NCI-H2196 (cell line): ENCODE results near the gene WEE1.
"Not testable (repeated sequence)": the region's sequence is repeated elsewhere in the genome, so short reads cannot be mapped to it uniquely, and the experiment has no call there.

ENCODE experiments used
- DNase-seq: peaks from one replicate; lab custom pipeline; 2025; ENCODE audit not compliant: unreplicated experiment; lab: John Stamatoyannopoulos, UW

WEE1 gene

DNA sequence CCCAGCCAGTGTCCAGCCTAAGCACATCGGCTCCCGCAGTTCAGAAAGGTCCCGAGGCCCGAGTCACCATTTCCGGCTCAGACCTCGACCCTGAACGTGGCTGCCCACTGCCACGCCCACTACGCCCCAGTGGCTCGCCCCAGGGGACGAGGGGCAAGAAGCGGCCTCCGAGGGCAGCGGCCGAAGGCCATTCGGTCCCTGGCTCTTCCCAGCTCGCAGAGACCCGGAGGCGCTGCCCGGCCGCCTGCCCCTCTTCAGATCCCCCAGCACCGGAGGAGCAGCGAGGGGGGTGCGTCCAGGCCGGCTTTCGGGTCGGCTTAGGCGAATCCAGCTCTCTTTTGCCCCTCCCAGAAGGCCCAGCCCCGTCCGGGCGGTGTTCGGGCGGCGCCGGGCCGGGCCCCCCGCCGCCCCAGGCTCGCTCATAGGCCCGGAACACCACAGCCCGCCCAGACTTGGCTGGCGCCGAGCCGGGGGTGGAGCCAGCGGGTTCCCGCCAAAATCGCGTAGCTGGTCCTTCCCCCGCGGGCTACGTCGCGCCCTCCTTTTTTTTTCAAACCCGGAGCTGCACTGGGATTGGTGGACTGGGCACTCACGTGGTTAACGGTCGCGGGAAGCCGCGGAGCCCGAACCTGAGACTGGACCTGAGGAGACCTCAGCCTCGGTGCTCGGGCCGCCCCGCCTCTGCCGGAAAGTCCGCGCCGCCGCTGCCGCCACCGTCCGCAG lies at the start of gene WEE1:
WEE1 (plus strand) TSS at position 619 of the 723 bp plus-strand sequence. CDS start 264 bp downstream, outside the sequence.
- peak; percentile 98 for DNase-seq

DNA sequence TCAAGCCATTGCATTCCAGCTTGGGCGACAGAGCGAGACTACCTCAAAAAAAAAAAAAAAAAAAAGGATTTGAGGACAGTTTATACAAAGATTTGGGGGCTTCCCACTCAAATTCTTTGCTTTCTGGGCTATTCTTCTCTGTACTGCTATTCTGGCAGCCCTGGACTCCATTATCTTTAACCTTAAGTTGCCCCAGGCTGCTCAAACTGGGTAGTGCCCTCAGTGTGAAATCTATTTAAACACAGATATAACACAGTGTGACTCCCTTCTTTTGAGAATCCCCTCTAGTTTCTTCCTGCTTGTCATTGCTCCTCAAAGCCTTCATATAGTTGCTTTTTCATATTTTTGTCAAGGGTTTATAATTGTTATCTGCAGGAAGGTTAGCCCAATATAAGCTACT lies 49.5 kb upstream of the WEE1 start:
- DNase-seq, result no peak

DNA sequence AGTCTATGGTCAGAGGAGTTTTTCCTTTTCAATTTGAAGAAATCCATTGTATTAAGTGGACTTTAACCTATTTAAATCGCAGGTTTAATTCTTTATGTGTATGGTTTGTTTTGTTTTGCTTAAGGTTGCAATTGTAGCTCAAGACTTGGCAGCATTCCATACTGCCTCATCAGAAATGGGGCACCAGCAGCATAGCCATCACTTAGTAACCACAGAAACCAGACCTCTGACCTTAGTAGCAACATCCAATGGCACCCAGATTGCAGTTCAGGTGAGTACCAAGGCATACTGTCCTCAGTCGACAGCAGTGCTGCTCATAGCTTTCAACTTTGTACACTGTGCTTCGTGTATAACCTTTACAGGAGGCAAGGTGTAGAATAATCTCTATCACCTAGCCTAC lies 48.4 kb upstream of the WEE1 start:
- no peak for DNase-seq

DNA sequence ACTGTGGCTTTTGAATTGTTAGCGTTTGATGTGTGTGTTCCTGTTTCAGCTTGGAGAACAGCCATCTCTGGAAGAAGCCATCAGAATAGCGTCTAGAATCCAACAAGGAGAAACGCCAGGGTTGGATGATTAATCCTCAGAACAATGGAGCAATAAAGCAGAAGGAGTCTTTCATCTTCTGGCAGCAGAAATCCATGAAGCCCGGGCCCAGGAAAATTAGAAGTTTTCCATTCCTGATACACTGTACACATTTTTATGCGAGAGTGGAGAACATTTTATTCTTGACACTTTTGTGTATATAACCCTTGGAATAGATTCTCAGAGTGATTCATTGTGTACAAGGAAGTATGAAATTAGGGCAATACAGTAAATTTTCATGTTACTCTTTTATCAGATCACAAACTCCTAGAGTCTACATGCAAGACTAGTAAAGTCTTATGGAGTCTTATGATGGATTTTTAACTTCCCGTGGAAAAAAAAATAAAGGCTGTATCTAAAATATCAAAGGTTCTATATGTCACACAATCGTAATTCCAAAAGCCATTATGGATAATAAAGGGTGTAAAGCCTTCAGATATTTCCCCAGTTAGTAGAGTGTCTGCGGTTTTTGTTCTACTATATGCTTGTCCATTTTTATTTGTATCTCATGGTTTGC lies 45.9 kb upstream of the WEE1 start:
- DNase-seq, result no peak

DNA sequence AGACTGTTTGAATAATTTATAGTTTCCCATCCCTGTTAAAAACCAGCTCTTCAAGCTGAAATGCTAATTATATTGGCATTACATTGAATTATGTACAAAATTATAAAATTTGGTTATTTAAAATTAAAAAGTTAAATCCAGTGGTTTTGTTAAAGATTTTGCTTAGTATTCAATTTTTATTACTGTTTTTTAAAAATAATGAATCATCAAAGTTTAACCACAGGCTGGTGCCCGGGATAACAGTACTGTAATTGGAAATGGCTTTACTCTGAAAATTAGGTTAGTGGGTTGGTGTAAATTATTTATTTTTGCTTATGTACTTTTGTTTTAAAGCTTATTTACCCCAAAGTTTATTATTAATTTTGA lies 45.4 kb upstream of the WEE1 start:
- DNase-seq, result no peak

DNA sequence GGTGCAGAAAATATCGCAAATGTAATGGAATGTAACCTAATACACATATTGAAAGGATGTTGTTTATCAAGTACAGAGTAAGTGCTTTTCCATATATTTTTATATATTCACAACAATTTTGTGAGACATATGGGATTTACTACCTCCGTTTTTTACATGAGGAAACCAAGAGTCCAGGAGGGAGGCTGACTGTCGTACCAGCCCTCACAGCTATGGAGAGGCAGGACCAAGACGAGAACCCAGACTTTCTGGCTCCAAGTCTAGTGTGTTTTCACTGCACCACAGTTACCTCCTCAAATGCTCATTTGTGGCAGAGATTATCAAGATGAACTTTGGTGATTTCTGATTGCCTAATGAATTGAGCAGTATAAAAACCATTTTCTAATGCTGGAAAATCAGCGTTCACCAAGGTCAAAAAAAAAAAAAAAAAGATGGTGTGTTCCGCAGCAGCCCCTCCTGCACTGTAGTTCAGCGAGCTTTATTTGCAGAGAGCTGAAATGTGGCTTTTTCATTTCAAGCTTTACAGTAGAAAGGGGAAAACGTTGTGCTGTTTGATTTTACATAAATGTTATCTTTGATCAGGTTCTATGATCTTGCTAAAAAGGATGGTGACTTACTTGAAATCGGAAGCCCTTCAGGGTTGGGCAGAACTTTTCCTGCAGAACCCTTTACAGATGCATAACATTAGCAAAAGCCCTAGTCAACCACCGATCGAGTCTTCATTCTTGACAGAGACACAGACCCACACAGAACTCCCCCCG lies 44.7 kb upstream of the WEE1 start:
- DNase-seq, result peak; percentile 20

DNA sequence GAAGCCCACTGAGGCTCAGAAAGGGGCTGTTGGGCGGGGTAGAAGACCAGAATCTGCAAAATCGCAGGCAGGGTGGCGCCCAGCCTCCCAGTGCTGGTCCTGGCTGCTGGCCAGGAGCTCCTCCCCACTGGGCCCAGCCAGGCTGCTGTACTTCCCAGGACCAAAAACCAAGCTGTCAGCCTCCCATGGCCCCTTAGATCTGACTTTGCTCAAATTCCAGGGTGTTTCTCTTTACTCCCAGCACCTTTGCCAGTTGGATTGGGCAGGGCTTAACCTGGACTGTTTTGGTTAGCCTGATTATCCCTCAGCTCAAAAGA lies 44.2 kb upstream of the WEE1 start:
- DNase-seq, result no peak

DNA sequence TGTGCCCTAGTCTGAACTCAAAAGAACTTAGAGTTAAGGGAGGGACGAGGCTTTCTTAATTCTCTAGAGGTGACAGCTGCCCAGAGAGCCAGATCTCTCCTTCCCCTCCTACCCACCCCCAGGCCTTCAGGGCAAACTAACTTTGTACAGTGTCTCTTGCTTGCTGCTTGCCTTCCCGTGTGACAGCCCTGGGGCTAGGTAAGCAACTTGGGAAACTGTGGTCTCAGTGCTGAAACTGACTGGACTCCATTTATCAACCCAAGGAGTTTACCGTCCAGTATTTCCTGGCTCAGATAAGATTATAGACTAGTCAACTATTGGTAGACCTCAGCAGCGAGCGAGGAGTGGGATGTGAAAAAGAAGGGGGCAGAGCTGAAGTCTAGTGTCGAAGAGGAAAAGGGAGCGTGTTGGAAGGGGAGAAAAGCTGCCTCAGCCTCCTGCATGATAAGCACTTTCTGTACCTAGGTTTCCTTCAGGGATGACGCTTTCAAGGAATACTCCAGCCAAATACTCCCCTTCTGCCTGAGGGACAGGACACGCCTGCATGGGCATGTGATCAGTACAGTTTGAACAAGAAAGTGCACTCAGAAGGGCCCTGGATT lies 43.3 kb upstream of the WEE1 start:
- DNase-seq, result no peak

DNA sequence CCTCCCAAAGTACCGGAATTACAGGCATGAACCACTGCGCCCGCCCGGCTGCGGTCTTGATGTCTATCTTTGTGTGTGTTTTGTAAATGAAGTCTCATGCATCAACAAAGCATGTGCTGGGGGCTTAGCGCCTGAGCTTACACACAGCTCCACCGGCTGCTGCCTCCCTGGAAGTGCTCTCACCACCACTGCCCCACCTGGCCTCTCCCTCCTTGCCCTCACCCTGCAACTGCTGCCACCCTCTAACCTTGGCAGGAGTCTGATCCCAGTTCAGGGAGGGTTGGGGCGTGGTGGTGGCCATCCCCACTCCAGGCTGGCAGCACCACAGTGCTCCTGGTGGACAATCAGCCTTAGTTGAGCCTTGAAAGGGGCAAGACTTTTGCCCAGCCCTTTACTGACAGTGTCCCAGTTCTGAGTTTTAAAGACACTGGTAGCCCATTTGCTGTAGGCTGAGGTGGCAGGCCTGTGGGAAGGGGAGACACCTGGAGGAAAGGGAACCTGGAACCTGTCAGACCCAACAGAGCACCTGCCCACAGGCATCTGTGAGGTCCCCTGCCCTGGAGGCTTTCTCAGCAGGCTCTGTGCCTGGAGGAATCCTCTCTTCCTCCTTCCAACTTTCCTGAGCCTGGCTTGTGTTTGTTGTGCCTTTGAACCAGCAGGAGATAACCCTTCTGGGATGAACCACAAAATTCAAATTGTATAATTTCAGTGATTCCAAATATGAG lies 42.4 kb upstream of the WEE1 start:
- no peak for DNase-seq

DNA sequence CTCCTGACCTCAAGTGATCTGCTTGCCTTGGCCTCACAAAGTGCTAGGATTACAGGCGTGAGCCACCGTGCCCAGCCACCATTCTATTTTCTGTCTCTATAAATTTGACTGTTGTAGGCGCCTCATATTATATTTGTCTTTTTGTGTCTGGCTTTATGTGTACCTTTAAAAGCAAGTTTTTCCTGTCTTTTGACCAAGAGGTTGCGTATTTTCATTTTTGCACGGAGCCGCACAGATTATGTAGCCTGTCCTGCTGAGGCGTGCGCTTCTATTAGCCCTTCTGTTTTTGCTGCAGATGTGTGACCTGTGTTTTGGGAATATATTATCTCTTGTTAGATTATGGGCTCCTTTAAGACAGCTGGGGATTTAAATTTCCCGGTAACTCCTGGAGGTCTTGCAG lies 40.4 kb upstream of the WEE1 start:
- DNase-seq, result no peak

DNA sequence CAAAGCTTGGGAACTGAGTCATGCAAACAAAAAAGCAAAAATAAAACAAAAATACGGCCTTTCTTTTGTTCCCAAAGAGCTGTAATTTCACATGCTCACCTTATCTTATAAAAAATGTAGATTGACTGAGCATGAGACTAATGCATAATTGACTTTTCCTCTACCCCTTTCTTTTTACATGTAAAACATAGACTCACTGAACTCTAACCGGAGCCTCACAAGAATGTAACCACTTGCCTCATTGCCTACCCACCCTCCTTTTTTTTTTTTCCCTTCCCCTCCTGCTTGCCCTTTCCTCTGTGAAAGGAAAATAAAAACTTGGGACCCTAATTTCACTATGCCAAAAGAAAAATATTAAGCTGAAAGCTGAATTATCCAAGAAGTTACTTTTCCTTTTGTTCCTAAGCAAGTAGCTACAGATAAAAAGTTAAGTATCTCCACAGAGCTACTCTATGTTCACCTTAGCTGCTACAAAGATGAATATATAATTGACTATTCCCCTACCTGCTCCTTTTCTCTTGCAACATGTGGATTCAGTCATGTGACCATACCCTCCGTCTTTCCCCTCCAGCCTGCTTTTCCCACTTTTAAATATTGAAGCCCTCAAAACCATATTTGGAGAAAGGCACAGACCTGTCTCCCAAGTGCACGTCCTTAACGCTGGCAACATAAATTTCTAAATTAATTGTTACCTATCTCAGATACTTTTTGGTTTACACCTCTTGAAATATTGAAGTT lies 39.6 kb upstream of the WEE1 start:
- no peak for DNase-seq

DNA sequence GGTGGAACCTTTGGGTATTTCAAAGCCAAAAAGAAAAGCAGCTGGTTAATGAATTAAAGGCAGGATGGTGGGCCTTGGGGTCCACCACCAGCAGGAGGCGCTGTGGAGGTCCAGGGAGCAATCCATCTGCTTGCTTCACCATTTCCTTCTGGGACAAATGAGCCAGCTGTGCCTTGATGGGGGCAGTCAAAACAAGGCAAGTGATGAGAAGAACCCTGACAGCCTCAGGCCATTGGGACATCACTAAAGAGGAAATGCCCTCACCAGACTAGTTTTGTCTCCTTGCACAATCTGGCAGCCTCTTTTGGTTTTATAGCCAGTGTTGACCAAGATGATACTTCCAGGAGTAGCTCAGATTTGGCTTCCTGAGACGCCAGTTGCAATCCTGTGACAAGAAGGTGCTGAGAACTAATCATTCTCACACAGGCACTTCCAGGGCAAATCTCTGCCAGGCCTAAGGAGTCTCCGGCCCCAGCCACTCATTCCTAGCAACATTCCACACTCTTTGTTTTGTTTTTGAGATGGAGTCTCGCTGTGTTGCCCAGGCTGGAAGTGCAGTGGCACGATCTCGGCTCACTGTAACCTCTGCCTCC lies 38.2 kb upstream of the WEE1 start:
- peak; percentile 24 for DNase-seq

DNA sequence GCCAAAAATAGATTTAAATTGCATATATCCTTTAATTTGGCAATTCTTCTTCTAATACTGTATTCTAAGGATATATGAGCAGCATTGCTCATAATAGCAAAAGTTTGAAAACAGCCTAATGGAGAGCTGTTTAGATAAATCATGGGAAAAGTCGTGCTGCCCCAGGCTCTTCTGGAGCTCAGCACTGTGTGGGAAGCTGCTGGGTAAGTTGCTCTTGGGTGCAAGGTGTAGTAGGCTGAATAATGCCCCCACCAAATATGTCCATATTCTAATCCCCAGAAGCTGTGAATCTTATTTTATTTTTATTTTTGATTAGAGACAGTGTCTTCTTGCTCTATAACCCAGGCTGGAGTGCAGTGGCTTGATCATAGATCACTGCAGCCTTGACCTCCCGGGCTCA lies 34.9 kb upstream of the WEE1 start:
- DNase-seq, result no peak

DNA sequence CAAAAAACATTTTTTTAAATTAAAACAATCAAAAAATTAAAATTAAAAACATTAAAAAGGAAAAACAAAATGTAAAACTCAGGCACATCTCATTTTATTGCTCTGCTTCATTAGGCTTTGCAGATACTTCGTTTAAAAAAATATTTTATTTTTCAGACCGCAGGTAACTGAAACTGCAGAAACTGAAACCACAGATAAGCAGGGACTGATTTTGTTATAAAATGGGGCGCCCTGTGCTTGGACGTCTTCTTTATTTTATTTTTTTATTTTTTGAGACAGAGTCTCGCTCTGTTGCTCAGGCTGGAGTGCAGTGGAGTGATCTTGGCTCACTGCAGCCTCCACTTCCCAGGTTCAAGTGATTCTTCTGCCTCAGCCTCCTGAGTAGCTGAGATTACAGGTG lies 24.3 kb upstream of the WEE1 start:
- not testable (repeated sequence) for DNase-seq

DNA sequence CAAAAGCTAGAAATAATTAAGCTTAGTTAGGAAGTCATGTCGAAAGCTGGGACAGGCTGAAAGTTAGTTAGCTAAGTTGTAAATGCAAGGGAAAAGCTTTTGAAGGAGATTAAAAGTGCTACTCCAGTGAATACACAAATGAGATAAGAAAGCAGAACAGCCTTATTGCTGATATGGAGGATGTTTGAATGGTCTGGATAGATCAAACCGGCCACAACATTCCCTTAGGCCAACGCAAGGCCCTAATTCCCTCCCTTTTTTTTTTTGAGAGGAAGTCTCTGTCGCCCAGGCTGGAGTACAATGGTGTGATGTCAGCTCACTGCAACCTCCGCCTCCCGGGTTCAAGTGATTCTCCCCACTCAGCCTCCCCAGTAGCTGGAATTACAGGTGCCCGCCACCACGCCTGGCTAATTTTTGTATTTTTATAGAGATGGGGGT lies 23.3 kb upstream of the WEE1 start:
- no peak for DNase-seq

DNA sequence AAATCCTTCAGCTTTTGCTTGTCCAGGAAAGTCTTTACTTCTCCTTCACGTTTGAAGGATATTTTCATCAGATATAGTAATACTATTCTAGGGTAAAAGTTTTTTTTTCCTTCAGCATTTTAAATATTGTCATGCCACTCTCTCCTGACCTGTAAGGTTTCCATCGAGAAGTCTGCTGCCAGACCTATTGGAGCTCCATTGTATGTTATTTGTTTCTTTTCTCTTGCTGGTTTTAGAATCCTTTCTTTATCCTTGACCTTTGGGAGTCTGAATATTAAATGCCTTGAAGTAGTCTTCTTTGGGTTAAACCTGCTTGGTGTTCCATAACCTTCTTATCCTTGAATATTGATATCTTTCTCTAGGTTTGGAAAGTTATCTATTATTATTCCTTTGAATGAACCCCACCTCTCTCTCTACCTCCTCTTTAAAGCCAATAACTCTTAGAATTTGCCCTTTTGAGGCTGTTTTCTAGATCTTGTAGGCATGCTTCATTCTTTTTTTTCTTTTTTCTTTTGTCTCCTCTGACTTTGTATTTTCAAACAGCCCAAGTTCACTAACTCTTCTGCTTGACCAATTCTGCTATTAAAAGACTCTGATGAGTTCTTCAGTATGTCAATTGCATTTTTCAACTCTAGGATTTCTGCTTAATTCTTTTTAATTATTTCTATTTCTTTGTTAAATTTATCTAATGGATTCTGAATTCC lies 12.0 kb upstream of the WEE1 start:
- no peak for DNase-seq

DNA sequence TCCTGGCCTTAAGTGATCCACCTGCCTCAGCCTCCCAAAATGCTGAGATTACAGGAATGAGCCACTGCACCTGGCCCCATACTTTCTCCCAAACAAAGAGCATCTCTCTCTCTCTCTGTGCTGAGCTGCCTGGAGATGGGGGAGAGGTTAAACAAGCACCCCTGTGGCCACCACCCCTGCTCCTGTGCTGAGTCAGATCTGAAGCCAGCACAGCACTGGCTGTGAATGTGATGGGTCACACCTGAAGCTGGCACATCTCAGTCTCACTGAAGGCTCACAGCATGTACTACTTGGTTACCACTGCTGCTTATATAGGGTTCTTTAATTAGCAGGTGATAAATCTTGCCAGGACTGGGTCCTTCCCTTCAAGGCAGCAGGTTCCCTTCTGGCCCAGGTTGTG lies 10.8 kb upstream of the WEE1 start:
- no peak for DNase-seq

DNA sequence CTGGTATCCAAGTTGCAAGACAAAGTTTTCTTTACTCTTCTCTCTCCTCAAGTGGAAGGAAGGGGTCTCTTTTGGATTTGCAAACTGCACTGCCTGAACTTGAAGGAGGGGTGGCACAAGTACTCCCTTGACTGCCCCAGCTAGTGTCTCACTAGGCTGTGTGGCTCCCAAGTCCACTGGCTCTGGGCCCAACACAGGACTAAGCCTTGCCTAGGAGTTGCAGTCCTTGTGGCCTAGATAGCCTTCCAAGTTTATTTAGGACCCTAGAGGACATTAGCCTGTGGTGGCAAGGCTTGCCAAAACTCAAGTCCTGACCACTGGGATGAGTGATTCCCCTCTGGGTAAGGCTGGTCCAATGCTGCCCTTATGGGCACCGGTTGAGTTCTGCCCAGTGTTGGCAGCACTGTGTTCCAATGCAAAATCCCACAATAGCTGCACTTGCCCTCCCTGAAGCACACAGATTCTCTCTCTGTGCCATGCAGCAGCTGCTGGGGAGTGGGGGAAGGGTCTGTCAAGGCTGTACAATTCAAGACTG lies 10.2 kb upstream of the WEE1 start:
- no peak for DNase-seq

DNA sequence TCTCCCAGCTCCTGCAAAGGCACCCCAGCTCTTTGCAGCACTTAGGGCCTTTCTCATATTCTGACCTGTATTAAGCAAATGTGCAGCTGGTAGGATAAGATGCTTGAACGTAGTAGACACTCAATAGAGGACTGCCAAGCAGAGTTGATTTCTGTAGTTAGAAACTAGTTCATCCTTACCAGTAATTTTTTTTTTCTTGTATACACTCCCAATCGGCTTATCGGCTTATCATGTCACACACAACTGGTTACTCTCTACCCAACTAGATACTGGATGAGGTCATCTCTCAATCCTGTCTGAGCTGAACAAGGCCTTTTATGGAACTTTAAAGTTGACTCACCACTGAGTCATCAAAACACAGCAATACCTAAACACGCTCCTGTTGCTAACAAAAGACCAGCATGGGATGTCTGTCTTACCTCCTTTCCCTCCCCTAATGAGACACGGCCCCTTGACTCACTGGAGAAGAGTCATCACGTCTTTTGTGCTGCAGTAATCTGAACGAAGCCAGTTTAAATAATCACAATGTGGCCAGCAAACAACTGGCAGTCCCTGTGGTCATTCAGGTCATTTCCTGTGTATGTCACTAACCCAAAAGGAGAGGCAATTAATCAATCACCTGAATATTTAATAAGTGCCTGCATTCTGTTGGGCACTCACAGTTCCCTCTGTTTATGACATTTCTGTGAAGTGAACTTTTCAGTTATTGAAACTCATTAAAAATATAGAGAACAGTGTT lies 7.5 kb upstream of the WEE1 start:
- DNase-seq, result peak; percentile 91
